Uterus (tissue), 4 donors: Measurements from ENCODE around the gene KMT2E. TPM values are rescaled to one million over a fixed set of nuclear protein-coding genes. Genes with fewer than 3 reads are reported as not detected.
A peak's percentile ranks its signal among the peaks of the same experiment; 100 is the strongest.

Source experiments
- DNase-seq, 2 donors: peaks; one replicate each; pipeline ENCODE4 v3.0.0-alpha.2; 2019 to 2020
- H3K27ac ChIP-seq, 2 donors: fragments of 200-600 bp; sonication (generic); 1 replicate in 1 of 2; 2 replicates in 1 of 2; pipeline ENCODE4 v1.5.1; 2016 to 2018
- H3K27me3 ChIP-seq, 2 donors: fragments of 200-600 bp; sonication (generic); one replicate each; pipeline ENCODE4 v1.5.1; 2018 to 2019; ENCODE audit warnings: control low read depth in 1 of 2
- H3K36me3 ChIP-seq, 2 donors: fragments of 200-600 bp; sonication (generic); one replicate each; pipeline ENCODE4 v1.5.1; 2019; ENCODE audit warnings: control low read depth in 1 of 2
- H3K4me1 ChIP-seq, 2 donors: fragments of 200-600 bp; sonication (generic); one replicate each; pipeline ENCODE4 v1.5.1; 2018 to 2019; ENCODE audit warnings: control low read depth in 1 of 2
- H3K4me3 ChIP-seq, 2 donors: fragments of 200-600 bp; sonication (generic); 1 replicate in 1 of 2; 2 replicates in 1 of 2; pipeline ENCODE4 v1.5.1; 2018 to 2019; ENCODE audit warnings: mild to moderate bottlenecking in 1 of 2
- H3K9me3 ChIP-seq, 2 donors: fragments of 200-600 bp; sonication (generic); one replicate each; pipeline ENCODE4 v1.5.1; 2019; ENCODE audit warnings: control low read depth in 1 of 2
- POLR2A ChIP-seq, 2 donors: fragments of 450-650 bp; IDR thresholded peaks; one replicate each; pipeline ENCODE4 v1.6.1; 2016; ENCODE audit warnings: antibody characterized with exemption in 2 of 2, mild to moderate bottlenecking in 1 of 2, moderate library complexity in 1 of 2
- intact Hi-C: fragments of 100-400 bp; cut with DNase I; formaldehyde crosslinking; loops from one replicate; pipeline ENCODE4 v1.15.1; 2023; ENCODE audit warnings: low total_unique reads
- total RNA-seq, 4 donors: library from RNA; depleted of rRNA in 3 of 4; stranded (reverse); fragments of >200 nt in 3 of 4; gene quantifications; one replicate each; pipeline versions ENCODE4 v1.1.0 to v1.2.4, GENCODE V29; 2014 to 2023
- TF ChIP-seq, protein P1 (sequence below), 4 experiments: fragments of 200-600 bp in 2 of 4; fragments of 450-650 bp in 2 of 4; sonication (generic) in 2 of 4; IDR thresholded peaks; one replicate each; pipeline ENCODE4 v1.5.1; 2016 to 2019; ENCODE audit warnings: antibody characterized with exemption in 4 of 4, mild to moderate bottlenecking in 2 of 4, moderate library complexity in 1 of 4
- donor health status: DM: yes; HTN: yes; CAD: no.

The KMT2E gene
- total RNA-seq, 4 donors from 2014 or later, result 61.5 to 208 (median 148) TPM

DNA sequence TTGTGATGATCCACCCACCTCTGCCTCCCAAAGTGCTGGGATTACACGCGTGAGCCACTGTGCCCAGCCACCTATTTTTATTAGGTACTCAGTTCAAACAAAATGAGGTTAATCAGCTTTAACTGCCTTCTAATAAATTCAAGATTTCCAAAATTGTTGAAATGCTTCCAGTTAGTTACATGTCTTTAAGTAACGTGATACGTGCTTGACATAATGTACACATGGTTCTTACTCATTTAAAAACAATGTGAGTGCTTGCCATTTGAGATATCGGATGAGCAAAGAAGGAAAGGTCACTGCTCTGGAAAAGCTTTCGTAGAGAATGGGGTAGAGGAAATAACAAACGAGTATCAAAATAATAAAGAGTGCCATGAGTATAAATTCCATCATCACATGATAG lies 83.6 kb downstream of the KMT2E start:
- DNase-seq, result no peak
- H3K4me3 ChIP-seq, result no peak overlapping the region
- no peaks in the 10 kb centered on the region for H3K36me3 ChIP-seq
- TF ChIP-seq, protein P1, sequence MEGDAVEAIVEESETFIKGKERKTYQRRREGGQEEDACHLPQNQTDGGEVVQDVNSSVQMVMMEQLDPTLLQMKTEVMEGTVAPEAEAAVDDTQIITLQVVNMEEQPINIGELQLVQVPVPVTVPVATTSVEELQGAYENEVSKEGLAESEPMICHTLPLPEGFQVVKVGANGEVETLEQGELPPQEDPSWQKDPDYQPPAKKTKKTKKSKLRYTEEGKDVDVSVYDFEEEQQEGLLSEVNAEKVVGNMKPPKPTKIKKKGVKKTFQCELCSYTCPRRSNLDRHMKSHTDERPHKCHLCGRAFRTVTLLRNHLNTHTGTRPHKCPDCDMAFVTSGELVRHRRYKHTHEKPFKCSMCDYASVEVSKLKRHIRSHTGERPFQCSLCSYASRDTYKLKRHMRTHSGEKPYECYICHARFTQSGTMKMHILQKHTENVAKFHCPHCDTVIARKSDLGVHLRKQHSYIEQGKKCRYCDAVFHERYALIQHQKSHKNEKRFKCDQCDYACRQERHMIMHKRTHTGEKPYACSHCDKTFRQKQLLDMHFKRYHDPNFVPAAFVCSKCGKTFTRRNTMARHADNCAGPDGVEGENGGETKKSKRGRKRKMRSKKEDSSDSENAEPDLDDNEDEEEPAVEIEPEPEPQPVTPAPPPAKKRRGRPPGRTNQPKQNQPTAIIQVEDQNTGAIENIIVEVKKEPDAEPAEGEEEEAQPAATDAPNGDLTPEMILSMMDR (IDR thresholded peaks at IDR 0.05), result no peak
- no peak for TF ChIP-seq POLR2A (IDR thresholded peaks at IDR 0.05)
- peaks cover 0 to 4% of the 10 kb centered on the region in 2 donors for H3K4me1 ChIP-seq
- no peaks in the 10 kb centered on the region for H3K27me3 ChIP-seq
- intact Hi-C loops, result no loop called here
- no peaks in the 10 kb centered on the region for H3K9me3 ChIP-seq
- H3K27ac ChIP-seq, result peak overlapping the region in 1 of 2 donors; percentile 20

DNA sequence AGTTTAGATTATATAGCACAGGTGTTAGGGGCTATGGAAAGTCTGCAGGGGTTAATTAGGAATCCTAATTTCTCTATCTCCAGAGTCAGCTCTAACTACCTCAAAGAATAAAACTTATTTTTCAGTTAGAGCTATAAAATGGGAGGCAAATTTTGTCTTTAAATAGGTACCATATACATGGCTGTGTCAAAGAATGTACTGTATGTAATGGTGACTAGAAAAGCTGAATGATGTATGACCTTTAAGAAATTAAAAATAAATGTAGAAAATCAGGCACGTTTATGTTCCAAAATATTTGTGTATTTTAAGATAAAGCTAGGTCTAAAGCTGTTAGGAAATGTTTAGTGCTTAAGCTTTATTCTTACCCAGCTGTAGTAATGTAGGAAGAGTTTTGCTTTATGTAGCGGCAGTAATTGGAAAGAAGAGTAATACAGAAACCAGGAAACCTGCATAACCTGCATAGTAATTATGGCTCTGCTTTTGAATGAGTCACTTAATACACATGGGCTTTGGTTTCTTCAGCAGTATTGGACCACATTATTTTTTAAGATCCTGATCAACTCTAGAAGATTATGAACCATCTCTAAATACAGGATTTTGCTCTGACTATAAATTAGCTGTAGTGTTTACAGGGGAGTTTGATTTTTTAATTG lies 85.0 kb downstream of the KMT2E start:
- H3K27ac ChIP-seq, result no peak overlapping the region
- H3K9me3 ChIP-seq, result no peaks in the 10 kb centered on the region
- DNase-seq, result no peak

DNA sequence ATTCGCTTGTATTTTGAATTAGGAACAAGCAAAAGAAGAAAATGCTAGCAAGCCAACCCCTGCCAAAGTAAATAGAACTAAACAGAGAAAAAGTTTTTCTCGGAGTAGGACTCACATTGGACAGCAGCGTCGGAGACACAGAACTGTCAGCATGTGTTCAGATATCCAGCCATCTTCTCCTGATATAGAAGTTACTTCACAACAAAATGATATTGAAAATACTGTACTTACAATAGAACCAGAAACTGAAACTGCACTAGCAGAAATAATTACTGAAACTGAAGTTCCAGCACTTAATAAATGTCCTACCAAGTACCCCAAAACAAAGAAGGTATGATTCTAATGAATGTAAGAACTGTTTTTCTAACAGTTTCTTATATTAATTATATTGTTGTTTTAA lies 87.9 kb downstream of the KMT2E start:
- H3K9me3 ChIP-seq, result no peaks in the 10 kb centered on the region
- DNase-seq, result no peak
- H3K4me1 ChIP-seq, result peaks cover 0 to 4% of the 10 kb centered on the region in 2 donors
- H3K36me3 ChIP-seq, result no peaks in the 10 kb centered on the region
- no peak for TF ChIP-seq POLR2A (IDR thresholded peaks at IDR 0.05)
- TF ChIP-seq, protein P1 (IDR thresholded peaks at IDR 0.05), result no peak
- H3K27ac ChIP-seq, result no peak overlapping the region
- intact Hi-C loops, result no loop called here
- no peak overlapping the region for H3K4me3 ChIP-seq
- no peaks in the 10 kb centered on the region for H3K27me3 ChIP-seq

More for the DNA sequence above, 85.0 kb downstream of the KMT2E start:
- no peaks in the 10 kb centered on the region for H3K36me3 ChIP-seq
- no peak for TF ChIP-seq POLR2A (IDR thresholded peaks at IDR 0.05)
- TF ChIP-seq, protein P1 (IDR thresholded peaks at IDR 0.05), result no peak
- H3K4me3 ChIP-seq, result no peak overlapping the region
- intact Hi-C loops, result no loop called here
- H3K27me3 ChIP-seq, result no peaks in the 10 kb centered on the region
- peaks cover 0 to 4% of the 10 kb centered on the region in 2 donors for H3K4me1 ChIP-seq

DNA sequence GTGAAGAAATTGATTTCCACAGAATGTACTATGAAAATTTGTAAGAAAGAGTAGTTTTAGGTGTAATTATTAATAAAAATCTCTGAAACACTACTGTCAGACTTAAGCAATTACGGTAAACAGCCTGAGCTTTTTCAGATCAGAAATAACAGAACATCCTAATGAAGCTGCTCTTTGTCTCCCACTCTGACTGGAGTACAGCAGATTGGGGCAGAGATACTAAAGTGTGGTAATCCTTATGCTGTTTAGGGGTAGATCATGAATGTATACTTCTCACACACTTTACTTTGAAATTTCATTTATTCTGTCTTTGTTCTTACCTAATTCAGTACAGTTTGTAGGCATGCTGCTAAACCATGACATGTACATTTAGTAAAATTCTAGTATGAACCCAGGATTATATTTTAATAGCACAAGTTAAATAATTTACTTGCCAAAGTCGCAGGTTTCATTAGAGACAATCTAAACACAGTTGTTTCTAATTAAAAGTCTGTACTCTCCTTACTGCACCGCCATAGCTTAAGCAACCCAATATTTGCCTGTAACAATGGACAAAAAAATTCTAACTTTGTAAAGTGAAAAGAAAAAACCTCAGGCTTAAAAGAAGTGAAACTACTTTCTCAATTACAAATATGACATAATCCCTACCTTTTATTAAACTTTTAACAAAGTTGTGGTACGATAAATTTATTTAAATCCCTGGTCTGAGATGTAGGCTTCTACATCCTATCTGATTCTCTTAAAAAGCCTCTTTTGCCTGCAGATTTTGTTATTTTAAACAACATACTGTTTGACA lies 88.8 kb downstream of the KMT2E start:
- Histone ChIP-seq H3K36me3 (no peaks in the 10 kb centered on the region), H3K4me1 (peaks cover 0 to 4% of the 10 kb centered on the region in 2 donors), H3K9me3 (no peaks in the 10 kb centered on the region), H3K27ac (no peak overlapping the region), H3K27me3 (no peaks in the 10 kb centered on the region), H3K4me3 (no peak overlapping the region)
- DNase-seq, result no peak
- intact Hi-C loops, result no loop called here
- no peak for TF ChIP-seq POLR2A (IDR thresholded peaks at IDR 0.05)
- TF ChIP-seq, protein P1 (IDR thresholded peaks at IDR 0.05), result no peak

DNA sequence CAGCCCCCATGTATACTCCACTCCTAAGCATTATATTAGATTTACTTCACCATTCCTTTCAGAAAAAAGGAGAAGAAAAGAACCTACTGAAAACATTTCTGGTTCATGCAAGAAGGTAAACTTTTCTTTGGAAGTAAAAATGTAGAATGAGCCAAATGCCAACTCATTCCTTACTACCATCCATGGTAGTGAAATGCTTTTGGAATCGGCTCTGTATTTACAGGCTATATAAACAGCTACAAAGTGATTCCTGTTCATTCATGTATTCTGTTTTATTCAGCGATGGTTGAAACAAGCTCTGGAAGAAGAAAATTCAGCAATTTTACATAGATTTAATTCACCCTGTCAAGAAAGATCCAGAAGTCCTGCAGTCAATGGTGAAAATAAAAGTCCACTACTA lies 91.6 kb downstream of the KMT2E start:
- no peak for DNase-seq
- Histone ChIP-seq H3K4me1 (no peaks in the 10 kb centered on the region), H3K4me3 (no peak overlapping the region), H3K27me3 (no peaks in the 10 kb centered on the region), H3K36me3 (no peaks in the 10 kb centered on the region), H3K9me3 (no peaks in the 10 kb centered on the region), H3K27ac (no peak overlapping the region)
- TF ChIP-seq POLR2A (IDR thresholded peaks at IDR 0.05), result no peak
- TF ChIP-seq, protein P1 (IDR thresholded peaks at IDR 0.05), result no peak
- intact Hi-C loops, result no loop called here
